GM19328 (cell line): ENCODE data around the gene FLRT2.

Source experiments
- ATAC-seq: cut with Tn5 transposase; IDR thresholded peaks from one replicate; pipeline ENCODE4 v1.9.1; 2021; ENCODE audit warnings: mild to moderate bottlenecking, moderate library complexity; ENCODE audit not compliant: unreplicated experiment

The FLRT2 gene

GRCh38 chr14:85594217-85594616 lies 64.3 kb downstream of the FLRT2 start:
- no peak for ATAC-seq

- no peak for ATAC-seq
These were observed 66.0 kb downstream of the FLRT2 start for GRCh38 chr14:85595981-85596380.

GRCh38 chr14:85596562-85596961 lies 66.6 kb downstream of the FLRT2 start:
- no peak for ATAC-seq

GRCh38 chr14:85597701-85598100 lies 67.8 kb downstream of the FLRT2 start:
- no peak for ATAC-seq

GRCh38 chr14:85599939-85600338 lies 70.0 kb downstream of the FLRT2 start:
- no peak for ATAC-seq

GRCh38 chr14:85601246-85601645 lies 71.3 kb downstream of the FLRT2 start:
- no peak for ATAC-seq

- no peak for ATAC-seq
These were observed 71.7 kb downstream of the FLRT2 start for GRCh38 chr14:85601690-85602089.

- no peak for ATAC-seq
These were observed 72.4 kb downstream of the FLRT2 start for GRCh38 chr14:85602345-85602744.

GRCh38 chr14:85604021-85604420 lies 74.1 kb downstream of the FLRT2 start:
- no peak for ATAC-seq

- ATAC-seq: no peak
These were observed 74.8 kb downstream of the FLRT2 start for GRCh38 chr14:85604714-85605113.

GRCh38 chr14:85607651-85608081 lies 77.7 kb downstream of the FLRT2 start:
- no peak for ATAC-seq

GRCh38 chr14:85613496-85613895 lies 83.6 kb downstream of the FLRT2 start:
- ATAC-seq: no peak

- ATAC-seq: no peak
These were observed 86.5 kb downstream of the FLRT2 start for GRCh38 chr14:85616386-85616885.

GRCh38 chr14:85616886-85617285 lies 86.9 kb downstream of the FLRT2 start:
- ATAC-seq: no peak

GRCh38 chr14:85617791-85618190 lies 87.8 kb downstream of the FLRT2 start:
- ATAC-seq: no peak

GRCh38 chr14:85618390-85618789 lies 88.4 kb downstream of the FLRT2 start:
- no peak for ATAC-seq

- ATAC-seq: no peak
These were observed 89.0 kb downstream of the FLRT2 start for GRCh38 chr14:85618978-85619377.

- no peak for ATAC-seq
These were observed 89.9 kb downstream of the FLRT2 start for GRCh38 chr14:85619851-85620250.

- ATAC-seq: no peak
These were observed 91.0 kb downstream of the FLRT2 start for GRCh38 chr14:85620947-85621346.

- no peak for ATAC-seq
These were observed 92.2 kb downstream of the FLRT2 start for GRCh38 chr14:85622106-85622505.

- ATAC-seq: no peak
These were observed 93.2 kb downstream of the FLRT2 start for GRCh38 chr14:85622986-85623685.

GRCh38 chr14:85625925-85626585 lies 96.1 kb downstream of the FLRT2 start:
- ATAC-seq: no peak
